HG02981 (cell line): ENCODE results near the gene TNS4.

Source experiments
- ATAC-seq: cut with Tn5 transposase; IDR thresholded peaks from one replicate; pipeline ENCODE4 v1.9.1; 2021; ENCODE audit warnings: mild to moderate bottlenecking, moderate library complexity; ENCODE audit not compliant: unreplicated experiment

TNS4 gene

DNA sequence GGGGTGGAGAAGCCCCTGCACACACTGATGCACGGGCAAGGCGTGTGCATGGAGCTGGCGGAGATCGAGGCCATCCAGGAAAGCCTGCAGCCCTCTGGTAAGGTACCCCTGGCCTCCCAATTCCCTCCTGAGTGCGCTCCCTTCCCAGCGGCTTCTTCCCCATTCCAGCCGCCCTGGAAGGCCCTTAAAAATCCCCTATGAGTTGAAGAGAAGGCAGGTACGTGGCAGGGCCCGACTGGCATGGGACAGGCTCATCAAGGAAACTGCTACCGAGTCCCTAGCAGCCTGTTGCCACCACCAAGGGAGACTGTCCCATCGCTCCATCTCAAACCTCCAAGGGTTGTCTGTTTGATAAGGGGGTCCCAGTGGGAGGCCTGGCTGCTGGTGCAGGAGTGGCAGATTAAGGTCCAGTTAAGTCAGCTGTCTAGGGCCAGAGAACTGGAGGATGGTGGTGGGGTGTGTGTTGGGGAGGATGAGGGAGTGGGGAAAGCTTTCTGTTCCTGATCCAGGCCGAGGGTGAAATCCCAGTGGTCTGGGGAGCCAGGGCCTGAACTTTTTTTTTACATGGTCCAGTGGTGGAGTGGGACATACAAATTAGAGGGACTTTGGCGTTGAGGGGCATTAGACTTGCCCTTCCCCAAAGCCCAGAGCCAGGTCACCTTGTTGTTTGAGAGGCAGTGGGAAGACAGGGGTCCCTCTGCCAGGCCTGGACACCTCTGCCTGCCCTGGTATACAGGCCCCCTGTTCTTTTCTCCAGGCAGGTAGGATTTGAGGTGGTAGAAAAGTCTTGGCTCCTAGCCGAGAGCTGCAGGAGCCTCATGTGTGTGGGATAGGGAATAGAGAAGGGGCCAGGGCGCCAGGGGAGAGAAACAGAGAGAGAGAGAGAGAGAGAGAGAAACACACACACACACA, 57.2 kb downstream of the TNS4 start:
- no peak for ATAC-seq

DNA sequence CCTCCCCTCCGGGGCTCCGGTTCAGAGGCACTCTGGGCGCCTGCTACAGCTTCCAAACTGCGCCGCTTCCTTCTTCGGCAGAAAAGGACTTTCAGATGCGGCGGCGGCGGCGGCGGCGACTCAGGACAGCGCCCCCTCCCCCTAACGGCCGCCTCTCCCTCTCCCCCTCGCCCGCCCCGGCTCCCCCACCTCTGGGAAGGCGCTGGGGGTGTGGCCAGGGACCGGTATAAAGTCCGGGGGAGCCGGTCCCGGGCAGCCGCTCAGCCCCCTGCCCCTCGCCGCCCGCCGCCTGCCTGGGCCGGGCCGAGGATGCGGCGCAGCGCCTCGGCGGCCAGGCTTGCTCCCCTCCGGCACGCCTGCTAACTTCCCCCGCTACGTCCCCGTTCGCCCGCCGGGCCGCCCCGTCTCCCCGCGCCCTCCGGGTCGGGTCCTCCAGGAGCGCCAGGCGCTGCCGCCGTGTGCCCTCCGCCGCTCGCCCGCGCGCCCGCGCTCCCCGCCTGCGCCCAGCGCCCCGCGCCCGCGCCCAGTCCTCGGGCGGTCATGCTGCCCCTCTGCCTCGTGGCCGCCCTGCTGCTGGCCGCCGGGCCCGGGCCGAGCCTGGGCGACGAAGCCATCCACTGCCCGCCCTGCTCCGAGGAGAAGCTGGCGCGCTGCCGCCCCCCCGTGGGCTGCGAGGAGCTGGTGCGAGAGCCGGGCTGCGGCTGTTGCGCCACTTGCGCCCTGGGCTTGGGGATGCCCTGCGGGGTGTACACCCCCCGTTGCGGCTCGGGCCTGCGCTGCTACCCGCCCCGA, 58.0 kb downstream of the TNS4 start, which contains the start of gene IGFBP4:
Gene IGFBP4, plus strand, starts transcription at position 255 of the 792 bp plus-strand sequence. Its CDS starts 286 bp downstream, at position 541.
- ATAC-seq = no peak

- ATAC-seq = no peak
Observed at GRCh38 chr17:40442392-40443195, 58.8 kb downstream of the TNS4 start.

- ATAC-seq = no peak
Observed at GRCh38 chr17:40440166-40440565, 61.3 kb downstream of the TNS4 start.

DNA sequence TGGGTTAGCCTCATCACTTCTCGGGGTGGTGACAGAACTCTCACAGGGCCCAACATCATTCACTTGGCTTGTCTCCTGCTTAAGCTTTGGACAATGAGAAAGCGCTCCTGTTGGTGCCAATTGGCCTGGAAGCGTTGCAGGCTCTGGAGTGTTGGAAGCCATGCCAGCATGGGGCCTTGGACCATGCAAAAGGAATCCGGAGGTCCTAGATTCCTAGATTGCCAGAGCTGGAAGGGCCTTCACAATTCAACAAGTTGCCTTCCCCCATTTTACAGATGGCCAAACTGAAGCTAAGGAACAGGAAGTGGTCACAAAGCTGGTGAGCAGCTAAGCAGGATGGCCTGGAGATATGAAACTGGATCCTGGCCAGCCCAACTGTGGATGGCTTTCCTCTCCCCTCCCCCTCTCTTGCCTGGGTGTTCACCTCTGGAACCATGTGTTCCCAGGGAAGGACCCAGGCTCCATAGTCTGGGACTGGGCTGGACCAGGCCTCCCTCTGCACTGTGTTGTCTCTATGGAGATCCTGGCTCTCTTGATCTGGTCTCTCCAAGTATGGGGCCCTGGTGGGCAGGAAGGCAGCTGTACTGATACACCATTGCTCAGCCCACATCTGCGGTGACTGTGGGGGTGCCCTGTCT, 64.2 kb downstream of the TNS4 start:
- no peak for ATAC-seq

GRCh38 chr17:40436636-40437035, 64.8 kb downstream of the TNS4 start:
- ATAC-seq = no peak

GRCh38 chr17:40433551-40434415, 67.6 kb downstream of the TNS4 start:
- no peak for ATAC-seq

- no peak for ATAC-seq
Observed at GRCh38 chr17:40432864-40433528, 68.4 kb downstream of the TNS4 start.

DNA sequence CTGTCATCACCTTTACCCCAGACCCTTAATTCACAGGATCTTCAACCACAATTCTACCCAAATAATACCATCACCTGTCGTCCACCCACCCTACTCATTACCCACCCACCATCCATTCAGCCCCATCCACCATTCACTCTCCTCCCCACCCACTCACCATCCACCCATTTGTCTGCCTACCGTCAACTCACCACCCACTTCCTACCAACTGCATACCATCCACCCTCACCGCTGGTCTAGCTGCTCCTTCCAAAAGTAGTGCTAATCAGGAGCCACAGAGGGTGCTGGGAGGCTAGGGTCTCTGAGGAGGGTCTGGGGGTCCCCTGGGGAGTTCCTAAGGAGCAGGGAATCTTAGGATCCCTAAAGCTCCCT, 70.2 kb downstream of the TNS4 start:
- no peak for ATAC-seq

DNA sequence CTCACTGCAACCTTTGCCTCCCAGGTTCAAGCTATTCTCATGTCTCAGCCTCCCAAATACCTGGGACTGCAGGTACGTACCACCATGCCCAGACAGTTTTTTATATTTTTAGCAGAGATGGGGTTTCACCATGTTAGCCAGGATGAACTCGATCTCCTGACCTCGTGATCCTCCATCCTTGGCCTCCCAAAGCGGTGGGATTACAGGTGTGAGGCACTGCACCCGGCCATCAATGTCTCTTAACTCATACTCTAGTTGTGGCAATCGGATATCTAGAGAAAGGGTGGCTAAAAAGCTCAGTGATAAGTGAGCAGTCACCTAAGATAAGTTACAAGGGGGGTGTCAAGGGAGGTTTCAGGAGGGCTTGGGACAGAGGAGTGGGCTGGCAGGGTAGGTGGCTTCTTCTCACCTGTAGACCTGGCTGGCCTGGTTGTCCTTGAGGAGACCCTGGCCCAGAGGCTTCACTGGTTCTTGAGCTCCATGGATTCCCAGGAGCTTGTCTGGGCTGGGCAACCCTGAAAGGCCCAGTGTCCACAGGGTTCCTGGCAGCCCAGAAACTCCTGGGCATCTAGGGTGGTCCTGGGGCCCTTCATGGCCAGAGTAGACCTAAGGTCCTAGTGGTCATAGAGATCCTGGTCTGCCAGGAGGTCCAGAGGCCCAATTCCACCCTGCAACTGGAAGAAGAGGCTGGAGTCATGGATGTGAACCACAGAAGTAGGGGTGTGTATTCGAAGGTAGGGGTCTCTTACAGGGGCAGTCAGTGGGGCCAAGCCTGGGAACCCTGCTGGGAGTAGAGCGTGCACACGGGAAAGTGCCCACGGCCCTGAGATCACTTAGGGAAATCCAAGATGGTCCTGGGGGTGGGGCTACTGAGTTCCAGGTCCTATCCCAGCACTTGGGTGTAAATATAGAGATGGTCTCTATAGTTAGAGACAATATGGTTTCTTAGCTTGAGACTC, 70.9 kb downstream of the TNS4 start:
- no peak for ATAC-seq

GRCh38 chr17:40427002-40427491, 74.4 kb downstream of the TNS4 start:
- no peak for ATAC-seq
